MM.1S (cell line): ENCODE data around the gene FCGBP.

ENCODE experiments used
- DNase-seq: peaks from one replicate; pipeline ENCODE4 v3.0.0-alpha.2; 2015
- H2AFZ ChIP-seq: fragments of 300-600 bp; sonication (generic); 2 replicates; pipeline ENCODE4 v1.6.0; 2016; ENCODE audit warnings: antibody characterized with exemption, low read length
- H3F3A ChIP-seq: fragments of 300-600 bp; sonication (generic); 2 replicates; pipeline ENCODE4 v1.6.1; 2016; ENCODE audit warnings: mild to moderate bottlenecking, antibody characterized with exemption, low read length, moderate library complexity, mixed read lengths; ENCODE audit not compliant: insufficient read depth
- H3K27ac ChIP-seq: fragments of 300-600 bp; sonication (generic); 2 replicates; pipeline ENCODE4 v1.5.1; 2016; ENCODE audit warnings: mild to moderate bottlenecking, low read length
- H3K27me3 ChIP-seq: fragments of 300-600 bp; sonication (generic); replicated peaks from 2 replicates; pipeline ENCODE4 v1.6.0; 2016; ENCODE audit warnings: low read length; ENCODE audit not compliant: insufficient read depth
- H3K36me3 ChIP-seq: fragments of 300-600 bp; sonication (generic); replicated peaks from 2 replicates; pipeline ENCODE4 v1.6.1; 2016; ENCODE audit warnings: mild to moderate bottlenecking, low read length, mixed read lengths; ENCODE audit not compliant: insufficient read depth
- H3K4me1 ChIP-seq: fragments of 300-600 bp; sonication (generic); 2 replicates; pipeline ENCODE4 v1.6.1; 2016; ENCODE audit warnings: low read length, mixed read lengths
- H3K4me2 ChIP-seq: fragments of 300-600 bp; sonication (generic); 2 replicates; pipeline ENCODE4 v1.6.0; 2016; ENCODE audit warnings: low read depth, low read length
- H3K4me3 ChIP-seq: fragments of 300-600 bp; sonication (generic); 2 replicates; pipeline ENCODE4 v1.5.1; 2016; ENCODE audit warnings: low read length, mixed read lengths
- H3K79me2 ChIP-seq: fragments of 300-600 bp; sonication (generic); 2 replicates; pipeline ENCODE4 v1.6.1; 2016; ENCODE audit warnings: mixed run types, low read length, mixed read lengths
- H3K9ac ChIP-seq: fragments of 300-600 bp; sonication (generic); 2 replicates; pipeline ENCODE4 v1.6.1; 2016; ENCODE audit warnings: low read length, mixed read lengths
- H3K9me2 ChIP-seq: fragments of 300-600 bp; sonication (generic); replicated peaks from 2 replicates; pipeline ENCODE4 v1.6.1; 2016; ENCODE audit warnings: mild to moderate bottlenecking, low read length, mixed read lengths; ENCODE audit not compliant: insufficient read depth
- H3K9me3 ChIP-seq: fragments of 300-600 bp; sonication (generic); replicated peaks from 2 replicates; pipeline ENCODE4 v1.6.1; 2016; ENCODE audit warnings: mild to moderate bottlenecking, low read length, mixed read lengths; ENCODE audit not compliant: insufficient read depth
- H4K20me1 ChIP-seq: fragments of 300-600 bp; sonication (generic); 2 replicates; pipeline ENCODE4 v1.6.1; 2016; ENCODE audit warnings: mild to moderate bottlenecking, low read length, moderate library complexity, mixed read lengths; ENCODE audit not compliant: insufficient read depth
- EZH2 ChIP-seq: fragments of 300-600 bp; sonication (generic); optimal IDR thresholded peaks from 2 replicates; pipeline ENCODE3; 2017; ENCODE audit warnings: low read depth, mild to moderate bottlenecking, antibody characterized with exemption, low read length, mixed read lengths
- EZH2phosphoT487 ChIP-seq: fragments of 300-600 bp; sonication (generic); IDR thresholded peaks from 2 replicates; pipeline ENCODE4 v1.6.1; 2018; ENCODE audit warnings: antibody characterized with exemption, low read length
- TF ChIP-seq, protein P1 (sequence below): fragments of 300-600 bp; sonication (generic); IDR thresholded peaks from 2 replicates; pipeline ENCODE4 v1.5.1; 2016; ENCODE audit warnings: antibody characterized with exemption, low read length, mixed read lengths

The FCGBP gene

GRCh38 chr19:39970425-39970674, 35.9 kb upstream of the FCGBP start:
- TF ChIP-seq EZH2phosphoT487 (no peak), EZH2 (no peak)
- TF ChIP-seq, protein P1, sequence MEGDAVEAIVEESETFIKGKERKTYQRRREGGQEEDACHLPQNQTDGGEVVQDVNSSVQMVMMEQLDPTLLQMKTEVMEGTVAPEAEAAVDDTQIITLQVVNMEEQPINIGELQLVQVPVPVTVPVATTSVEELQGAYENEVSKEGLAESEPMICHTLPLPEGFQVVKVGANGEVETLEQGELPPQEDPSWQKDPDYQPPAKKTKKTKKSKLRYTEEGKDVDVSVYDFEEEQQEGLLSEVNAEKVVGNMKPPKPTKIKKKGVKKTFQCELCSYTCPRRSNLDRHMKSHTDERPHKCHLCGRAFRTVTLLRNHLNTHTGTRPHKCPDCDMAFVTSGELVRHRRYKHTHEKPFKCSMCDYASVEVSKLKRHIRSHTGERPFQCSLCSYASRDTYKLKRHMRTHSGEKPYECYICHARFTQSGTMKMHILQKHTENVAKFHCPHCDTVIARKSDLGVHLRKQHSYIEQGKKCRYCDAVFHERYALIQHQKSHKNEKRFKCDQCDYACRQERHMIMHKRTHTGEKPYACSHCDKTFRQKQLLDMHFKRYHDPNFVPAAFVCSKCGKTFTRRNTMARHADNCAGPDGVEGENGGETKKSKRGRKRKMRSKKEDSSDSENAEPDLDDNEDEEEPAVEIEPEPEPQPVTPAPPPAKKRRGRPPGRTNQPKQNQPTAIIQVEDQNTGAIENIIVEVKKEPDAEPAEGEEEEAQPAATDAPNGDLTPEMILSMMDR, result no peak
- Histone ChIP-seq H3K4me3 (peak overlapping the region; percentile 71), H3K27ac (peak overlapping the region; percentile 34; the same call in 1 of the 2 replicates), H3K9me3 (no peaks in the 10 kb centered on the region), H3K27me3 (no peaks in the 10 kb centered on the region), H2AFZ (peak overlapping the region; percentile 73), H3K4me2 (peak overlapping the region; percentile 61), H3K79me2 (peaks cover 39% of the 10 kb centered on the region), H4K20me1 (no peaks in the 10 kb centered on the region), H3K9me2 (no peaks in the 10 kb centered on the region), H3F3A (no peaks in the 10 kb centered on the region), H3K4me1 (peaks cover 13% of the 10 kb centered on the region), H3K36me3 (peaks cover 12% of the 10 kb centered on the region), H3K9ac (peak overlapping the region; percentile 64)
- no peak for DNase-seq

DNA sequence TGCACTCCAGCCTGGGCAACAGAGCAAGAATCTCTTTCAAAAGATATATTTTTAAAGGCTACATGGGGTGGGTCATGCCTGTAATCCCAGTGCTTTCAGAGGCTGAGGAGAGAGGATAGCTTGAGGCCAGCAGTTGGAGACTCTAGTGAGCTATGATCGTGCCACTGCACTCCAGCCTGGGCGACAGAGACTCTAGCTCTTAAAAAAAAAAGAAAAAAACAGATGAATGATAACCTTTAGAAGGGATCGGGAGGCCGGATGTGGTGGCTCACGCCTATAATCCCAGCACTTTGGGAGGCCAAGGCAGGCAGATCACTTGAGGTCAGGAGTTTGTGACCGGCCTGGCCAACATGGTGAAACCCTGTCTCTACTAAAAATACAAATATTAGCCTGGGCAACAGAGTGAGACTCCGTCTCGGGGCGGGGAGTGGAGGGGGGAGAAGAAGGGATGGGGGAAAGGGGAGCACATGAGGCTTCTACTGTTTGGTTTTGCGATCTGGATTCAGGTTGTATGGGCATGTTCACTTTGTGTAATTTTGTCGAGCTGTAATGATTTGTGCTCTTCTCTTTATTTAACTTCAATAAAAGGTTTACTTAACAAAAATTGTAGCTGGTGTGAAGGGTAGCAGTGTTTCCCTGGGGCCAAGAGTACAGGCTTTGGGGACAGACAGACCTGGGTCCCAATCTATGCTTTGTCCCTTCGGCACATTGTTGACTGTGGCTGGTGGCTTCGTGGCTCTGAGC, 35.4 kb upstream of the FCGBP start:
- no peaks in the 10 kb centered on the region for H3K9me2 ChIP-seq
- peak overlapping the region; percentile 71 for H3K4me3 ChIP-seq
- H3K9me3 ChIP-seq, result no peaks in the 10 kb centered on the region
- H3K9ac ChIP-seq, result peak overlapping the region; percentile 64; the same call in 1 of the 2 replicates
- H3K27ac ChIP-seq, result no peak overlapping the region; the same call in 1 of the 2 replicates
- no peaks in the 10 kb centered on the region for H3K27me3 ChIP-seq
- no peak for TF ChIP-seq EZH2phosphoT487
- TF ChIP-seq, protein P1, result no peak
- TF ChIP-seq EZH2, result no peak
- no peaks in the 10 kb centered on the region for H3F3A ChIP-seq
- H2AFZ ChIP-seq, result peak overlapping the region; percentile 73
- DNase-seq, result no peak
- peaks cover 13% of the 10 kb centered on the region for H3K4me1 ChIP-seq
- H4K20me1 ChIP-seq, result no peaks in the 10 kb centered on the region
- H3K79me2 ChIP-seq, result peaks cover 38% of the 10 kb centered on the region
- H3K4me2 ChIP-seq, result peak overlapping the region; percentile 61; the same call in 1 of the 2 replicates
- H3K36me3 ChIP-seq, result peaks cover 11% of the 10 kb centered on the region

GRCh38 chr19:39969266-39969665, 34.8 kb upstream of the FCGBP start:
- Histone ChIP-seq H3K27me3 (no peaks in the 10 kb centered on the region), H2AFZ (no peak overlapping the region), H3F3A (no peaks in the 10 kb centered on the region), H3K9me3 (no peaks in the 10 kb centered on the region), H3K9me2 (no peaks in the 10 kb centered on the region), H3K4me3 (no peak overlapping the region), H4K20me1 (no peaks in the 10 kb centered on the region), H3K4me1 (peaks cover 13% of the 10 kb centered on the region), H3K79me2 (peaks cover 32% of the 10 kb centered on the region), H3K9ac (no peak overlapping the region), H3K36me3 (peaks cover 6% of the 10 kb centered on the region), H3K27ac (no peak overlapping the region), H3K4me2 (no peak overlapping the region)
- DNase-seq, result no peak
- TF ChIP-seq EZH2phosphoT487 (no peak), EZH2 (no peak)
- TF ChIP-seq, protein P1, result no peak
